ENCODE data around the gene TOMM70. TPM values are rescaled to one million over a fixed set of nuclear protein-coding genes. Genes with fewer than 3 reads are reported as not detected.

TOMM70 gene
- total and polyA plus RNA-seq, 2 donors (not counting 3 experiments of a cell fraction or from before 2014, with no cell fraction given) = 7.6 to 32.3 TPM

DNA sequence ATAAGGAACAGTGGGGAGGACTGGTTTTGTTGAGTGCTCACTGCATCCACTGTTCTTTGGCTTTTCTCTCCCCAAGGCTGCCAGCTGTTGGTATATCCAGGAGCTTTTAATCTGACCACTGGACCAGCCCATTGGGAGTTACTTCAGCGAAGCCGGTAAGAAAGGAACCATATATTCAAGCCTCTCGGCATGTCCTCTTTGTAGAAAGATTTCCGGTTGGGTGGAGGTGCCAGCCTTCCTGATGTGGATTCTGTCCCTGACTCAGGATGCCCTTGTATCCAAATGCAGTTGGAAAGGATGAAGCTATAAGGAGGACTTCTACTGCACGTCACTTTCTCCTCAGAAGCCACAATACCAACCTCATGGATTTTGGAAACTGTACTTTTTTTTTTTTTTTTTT is 52.2 kb downstream of the TOMM70 start:
- no peaks in the 10 kb centered on the region for H3K27me3 ChIP-seq (ENCODE audit: control insufficient read depth in 2 of 2, insufficient read depth in 2 of 2, low read length in 2 of 2)
- no peaks in the 10 kb centered on the region for H3K9me1 ChIP-seq (replicated peaks; ENCODE audit: control insufficient read depth, extremely low read depth, insufficient read depth, low read length)
- H4K20me1 ChIP-seq (replicated peaks; ENCODE audit: control insufficient read depth, extremely low read depth, insufficient read depth, low read length) = no peaks in the 10 kb centered on the region
- DNase-seq (ENCODE audit: low read depth, low spot score) (no peak), FAIRE-seq (no peak)
- H3K79me2 ChIP-seq (ENCODE audit: control insufficient read depth, insufficient read depth, low read length) = no peaks in the 10 kb centered on the region
- ChIA-PET POLR2A (no interaction called here), CTCF (interaction anchor here (1.0 to 1.9 kb wide), 2 partner anchors 16 to 517 kb away, joined by 4 to 5 read pairs; no protein-coding TSS in a partner anchor)
- H2AFZ ChIP-seq (ENCODE audit: low read depth, low read length) = no peak overlapping the region
- no peak overlapping the region for H3K9ac ChIP-seq (replicated peaks; ENCODE audit: extremely low read depth, insufficient read depth, low read length)
- no peaks in the 10 kb centered on the region for H3K36me3 ChIP-seq (ENCODE audit: control insufficient read depth in 2 of 2, extremely low read depth in 1 of 2, insufficient read depth in 2 of 2, low read length in 2 of 2)
- dilution Hi-C loops (cut with MboI; ENCODE audit: extremely low pct_ligation_motif_present, low sequenced_read_pairs) = no loop called here
- intact Hi-C loops (cut with micrococcal nuclease) = no loop called here
- TF ChIP-seq MYC (IDR thresholded peaks at IDR 0.05; ENCODE audit: low read depth, low read length) (no peak), GATA2 (IDR thresholded peaks at IDR 0.05; ENCODE audit: insufficient read depth, insufficient read length, low read depth, low read length) (no peak)
- no peaks in the 10 kb centered on the region for H3K4me1 ChIP-seq (ENCODE audit: control insufficient read depth, extremely low read depth, insufficient read depth, low read length)
- H3K9me3 ChIP-seq (replicated peaks; ENCODE audit: control insufficient read depth, insufficient read depth, low read length) = no peaks in the 10 kb centered on the region
- no peak overlapping the region for H3K4me3 ChIP-seq (replicated peaks in 1 of 3; ENCODE audit: insufficient read depth in 1 of 3, low read depth in 1 of 3, low read length in 3 of 3)
- H3K27ac ChIP-seq (ENCODE audit: insufficient read depth, low read depth, low read length) = no peak overlapping the region
- BruUV-seq (replicated peaks) = no TSS peak
- H3K4me2 ChIP-seq (ENCODE audit: insufficient read depth, low read length) = no peak overlapping the region

DNA sequence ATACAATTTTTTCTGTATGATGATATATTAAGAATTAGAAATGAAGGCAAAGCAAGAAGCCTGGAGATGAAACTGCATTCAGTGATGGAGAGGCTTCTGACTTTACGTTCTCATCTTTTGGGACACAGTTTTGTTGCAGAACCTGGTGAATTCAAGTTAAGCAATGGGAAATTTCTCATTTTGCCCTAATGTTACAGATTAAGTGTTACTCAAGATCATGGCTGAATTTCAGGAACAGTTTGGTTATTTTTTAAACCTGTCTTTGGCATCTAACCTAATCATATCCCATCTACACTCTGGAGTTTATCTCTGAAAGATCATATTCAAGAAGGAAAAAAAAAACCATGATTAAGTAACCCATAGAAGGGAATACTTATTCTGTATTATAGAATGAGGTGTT is 60.4 kb downstream of the TOMM70 start:
- ChIA-PET CTCF (interaction anchor here (1.4 kb wide), 2 partner anchors 18 to 122 kb away, joined by 3 read pairs; no protein-coding TSS in a partner anchor), POLR2A (no interaction called here)
- Histone ChIP-seq H3K9me1 (replicated peaks; ENCODE audit: control insufficient read depth, extremely low read depth, insufficient read depth, low read length) (no peaks in the 10 kb centered on the region), H3K4me1 (ENCODE audit: control insufficient read depth, extremely low read depth, insufficient read depth, low read length) (no peaks in the 10 kb centered on the region), H3K4me3 (replicated peaks in 1 of 3; ENCODE audit: insufficient read depth in 1 of 3, low read depth in 1 of 3, low read length in 3 of 3) (no peak overlapping the region), H3K27ac (ENCODE audit: insufficient read depth, low read depth, low read length) (no peak overlapping the region), H3K79me2 (ENCODE audit: control insufficient read depth, insufficient read depth, low read length) (no peaks in the 10 kb centered on the region), H3K4me2 (ENCODE audit: insufficient read depth, low read length) (no peak overlapping the region), H4K20me1 (replicated peaks; ENCODE audit: control insufficient read depth, extremely low read depth, insufficient read depth, low read length) (no peaks in the 10 kb centered on the region), H3K36me3 (ENCODE audit: control insufficient read depth in 2 of 2, extremely low read depth in 1 of 2, insufficient read depth in 2 of 2, low read length in 2 of 2) (peaks cover 0 to 3% of the 10 kb centered on the region in 2 experiments), H3K9me3 (replicated peaks; ENCODE audit: control insufficient read depth, insufficient read depth, low read length) (no peaks in the 10 kb centered on the region), H2AFZ (ENCODE audit: low read depth, low read length) (no peak overlapping the region), H3K27me3 (ENCODE audit: control insufficient read depth in 2 of 2, insufficient read depth in 2 of 2, low read length in 2 of 2) (no peaks in the 10 kb centered on the region), H3K9ac (replicated peaks; ENCODE audit: extremely low read depth, insufficient read depth, low read length) (no peak overlapping the region)
- dilution Hi-C loops (cut with MboI; ENCODE audit: extremely low pct_ligation_motif_present, low sequenced_read_pairs) = no loop called here
- DNase-seq (ENCODE audit: low read depth, low spot score) (no peak), FAIRE-seq (no peak)
- TF ChIP-seq EZH2 (IDR thresholded peaks at IDR 0.05; ENCODE audit: borderline replicate concordance, low read depth, low read length, severe bottlenecking) (no peak), FOS (IDR thresholded peaks at IDR 0.05; ENCODE audit: borderline replicate concordance, insufficient read depth, low read length) (no peak)
- TF ChIP-seq, protein P1, sequence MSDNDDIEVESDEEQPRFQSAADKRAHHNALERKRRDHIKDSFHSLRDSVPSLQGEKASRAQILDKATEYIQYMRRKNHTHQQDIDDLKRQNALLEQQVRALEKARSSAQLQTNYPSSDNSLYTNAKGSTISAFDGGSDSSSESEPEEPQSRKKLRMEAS (IDR thresholded peaks at IDR 0.05; ENCODE audit: insufficient read depth, insufficient read length) = no peak
- no TSS peak for BruUV-seq (replicated peaks)
- intact Hi-C loops (cut with micrococcal nuclease) = no loop called here

Data from endothelial cell of umbilical vein (primary cell).